K562 (cell line): ENCODE measurements around the gene TMPRSS9. TPM values are rescaled to one million over a fixed set of nuclear protein-coding genes. Genes with fewer than 3 reads are reported as not detected.

Experiments used
- ATAC-seq: fragments of 200-7000 bp; cut with Tn5 transposase; 3 replicates; pipeline ENCODE4 v1.9.1; 2020; ENCODE audit warnings: moderate library complexity
- BruUV-seq: library from RNA; stranded (reverse); fragments of 400-500 nt; replicated peaks from 2 replicates; lab custom pipeline; 2021; lab: Mats Ljungman, UMichigan
- CTCF ChIA-PET: fragments of 300-600 bp; formaldehyde crosslinking; extraction: SDS; loops from one replicate; lab custom pipeline; 2021; ENCODE audit warnings: low intra/inter-chr PET ratio; lab: Yijun Ruan, JAX
- POLR2A ChIA-PET: fragments of 300-600, 350-650 bp; sonication (Branson Sonifier 250); formaldehyde crosslinking; extraction: SDS; loops from one replicate; lab custom pipeline; 2021; ENCODE audit warnings: antibody characterized with exemption, inconsistent platforms; lab: Yijun Ruan, JAX
- DNase-seq, 4 experiments: peaks; one replicate each; pipeline versions ENCODE4 v3.0.0 to v3.0.0-alpha.2; 2011 to 2018; ENCODE audit warnings: low spot score in 3 of 4, mixed read lengths in 3 of 4; ENCODE audit errors: extremely low read depth in 1 of 4
- FAIRE-seq: peaks from 2 replicates; lab custom pipeline; 2011; peaks lifted over from hg19 to GRCh38; lab: Jason Lieb, UNC
- H2AFZ ChIP-seq: 2 replicates; pipeline ENCODE4 v1.6.0; 2011; ENCODE audit warnings: low read depth, low read length, control low read depth, inconsistent platforms
- H3K27ac ChIP-seq: fragments of 200-600 bp; 3 replicates; pipeline ENCODE4 v1.8.0; 2011; ENCODE audit warnings: low read depth, mild to moderate bottlenecking, control low read depth, inconsistent platforms, low read length, moderate library complexity, mixed read lengths; ENCODE audit errors: extremely low read depth
- H3K27me3 ChIP-seq, 2 experiments: fragments of 300-600 bp in 1 of 2; 2 replicates in 1 of 2; 3 replicates in 1 of 2; pipeline versions ENCODE4 v1.6.0 to v1.8.0; 2011; ENCODE audit warnings: inconsistent platforms in 2 of 2, low read length in 2 of 2, mild to moderate bottlenecking in 1 of 2, mixed read lengths in 1 of 2, moderate library complexity in 1 of 2; ENCODE audit not compliant: control insufficient read depth in 2 of 2, insufficient read depth in 2 of 2
- H3K36me3 ChIP-seq: fragments of 300-600 bp; 3 replicates; pipeline ENCODE4 v1.8.0; 2011; ENCODE audit warnings: mild to moderate bottlenecking, low read length, inconsistent platforms; ENCODE audit not compliant: control insufficient read depth, insufficient read depth
- H3K4me1 ChIP-seq, 2 experiments: fragments of 200-600 bp in 1 of 2; replicated peaks in 1 of 2; 2 replicates in 1 of 2; 3 replicates in 1 of 2; pipeline versions ENCODE4 v1.5.1 to v1.8.0; 2011; ENCODE audit warnings: inconsistent platforms in 2 of 2, low read length in 2 of 2, mild to moderate bottlenecking in 1 of 2, mixed read lengths in 1 of 2, moderate library complexity in 1 of 2; ENCODE audit not compliant: control insufficient read depth in 2 of 2, insufficient read depth in 2 of 2
- H3K4me2 ChIP-seq: 2 replicates; pipeline ENCODE4 v1.6.1; 2011; ENCODE audit warnings: low read length, control low read depth, inconsistent platforms, mixed read lengths; ENCODE audit not compliant: insufficient read depth
- H3K4me3 ChIP-seq: fragments of 200-600 bp; sonication (generic), shearing (Covaris generic); 2 replicates; pipeline ENCODE4 v1.5.1; 2016; ENCODE audit warnings: control low read depth, inconsistent platforms
- H3K79me2 ChIP-seq: fragments of 200-600 bp; 3 replicates; pipeline ENCODE4 v1.8.0; 2011; ENCODE audit warnings: low read length, inconsistent platforms; ENCODE audit not compliant: control insufficient read depth, insufficient read depth
- H3K9ac ChIP-seq, 2 experiments: 2 replicates each; pipeline versions ENCODE4 v1.6.0 to v1.6.1; 2011; ENCODE audit warnings: low read depth in 2 of 2, low read length in 2 of 2, control low read depth in 1 of 2, inconsistent platforms in 1 of 2, mild to moderate bottlenecking in 1 of 2, mixed read lengths in 1 of 2; ENCODE audit not compliant: insufficient read depth in 1 of 2
- H3K9me1 ChIP-seq: one replicate; pipeline ENCODE4 v1.6.0; 2011; ENCODE audit warnings: inconsistent platforms, mild to moderate bottlenecking, low read length, moderate library complexity; ENCODE audit not compliant: control insufficient read depth, insufficient read depth
- H3K9me3 ChIP-seq: replicated peaks from 2 replicates; pipeline ENCODE4 v1.5.1; 2011; ENCODE audit warnings: low read depth, low read length, inconsistent platforms; ENCODE audit not compliant: control insufficient read depth, insufficient read depth
- H4K20me1 ChIP-seq: replicated peaks from 2 replicates; pipeline ENCODE4 v1.6.1; 2011; ENCODE audit warnings: low read length, inconsistent platforms, mixed read lengths; ENCODE audit not compliant: control insufficient read depth, insufficient read depth
- ARID1B ChIP-seq: fragments of 450-650 bp; IDR thresholded peaks from 2 replicates; pipeline ENCODE4 v1.6.1; 2016; ENCODE audit warnings: antibody characterized with exemption, mild to moderate bottlenecking, inconsistent platforms
- EP400 ChIP-seq: fragments of 450-650 bp; IDR thresholded peaks from 2 replicates; pipeline ENCODE4 v1.6.1; 2017; ENCODE audit warnings: antibody characterized with exemption, mild to moderate bottlenecking, moderate library complexity
- NR2C1 ChIP-seq, 2 experiments: fragments of 450-650 bp; IDR thresholded peaks; 2 replicates each; pipeline ENCODE4 v1.6.1; 2017; ENCODE audit warnings: mild to moderate bottlenecking in 2 of 2, antibody characterized with exemption in 1 of 2, inconsistent platforms in 1 of 2, missing compliant biosample characterization in 1 of 2, missing genetic modification characterization in 1 of 2
- PHF8 ChIP-seq: fragments of 200-600 bp; sonication (generic); IDR thresholded peaks from 2 replicates; pipeline ENCODE4 v1.6.1; 2012; ENCODE audit warnings: mixed run types, mild to moderate bottlenecking, inconsistent platforms, low read length, moderate library complexity, borderline replicate concordance
- SMAD2 ChIP-seq: fragments of 150-350 bp; IDR thresholded peaks from 2 replicates; pipeline ENCODE4 v1.6.1; 2014; ENCODE audit warnings: low read depth, mild to moderate bottlenecking, low read length
- TOE1 ChIP-seq, 2 experiments: fragments of 450-650 bp in 1 of 2; sonication (generic) in 1 of 2; formaldehyde crosslinking in 1 of 2; IDR thresholded peaks; 2 replicates each; pipeline versions ENCODE4 v1.7.1 to v1.8.0; 2016 to 2022; ENCODE audit warnings: borderline replicate concordance in 2 of 2, mild to moderate bottlenecking in 2 of 2, antibody characterized with exemption in 1 of 2, inconsistent platforms in 1 of 2, low read depth in 1 of 2, missing genetic modification reagents in 1 of 2, moderate library complexity in 1 of 2
- ZBTB7A ChIP-seq: IDR thresholded peaks from 2 replicates; pipeline ENCODE4 v1.6.1; 2011; ENCODE audit warnings: low read depth, mild to moderate bottlenecking, low read length, moderate library complexity, borderline replicate concordance; ENCODE audit not compliant: control insufficient read depth
- ZC3H11A ChIP-seq: IDR thresholded peaks from 2 replicates; pipeline ENCODE4 v1.6.1; 2012; ENCODE audit warnings: low read depth, low read length, improper control_type of control experiment
- ZNF766 ChIP-seq: fragments of 200-800 bp; sonication (Bioruptor generic); conservative IDR thresholded peaks from 2 replicates; pipeline ENCODE4 v1.6.1; 2016; ENCODE audit warnings: missing genetic modification characterization, missing compliant biosample characterization
- WGBS: fragments of 100-300 bp; shearing (Covaris generic); methylation state at CpG from one replicate; pipeline ENCODE4 v1.1.6; 2016; ENCODE audit warnings: low coverage, mixed read lengths; ENCODE audit not compliant: insufficient coverage; ENCODE audit errors: missing lambda C conversion rate; 5-methylcytosine and 5-hydroxymethylcytosine counted together
- in situ Hi-C: fragments of 300-500 bp; cut with MboI; formaldehyde crosslinking; loops from 4 replicates; pipeline ENCODE4 v1.15.0; 2018; ENCODE audit warnings: inconsistent platforms, mixed read lengths
- intact Hi-C: fragments of 100-400 bp; cut with micrococcal nuclease; formaldehyde crosslinking; loops from 2 replicates; pipeline ENCODE4 v1.14.2; 2022
- polyA plus RNA-seq, 8 experiments: library from polyadenylated mRNA; depleted of rRNA in 4 of 8; stranded (reverse) in 5 of 8; unstranded in 3 of 8; fragments of >200 nt; fragmentation: Nextera tagmentation in 2 of 8; fragmentation: Illumina TruSeq in 1 of 8; extraction: Ambion mirVana in 2 of 8; extraction: Trizol in 1 of 8; gene quantifications; 2 replicates each; pipeline versions ENCODE4 v1.2.1 to v1.2.3, GENCODE V29; 2011 to 2014; ENCODE audit warnings: inconsistent platforms in 1 of 8, missing spikeins in 1 of 8
- total RNA-seq, 7 experiments: library from RNA; depleted of rRNA in 6 of 7; stranded (reverse); fragments of >200 nt in 6 of 7; fragmentation: Illumina TruSeq in 2 of 7; extraction: Trizol in 2 of 7; gene quantifications; 2 replicates each; pipeline versions ENCODE4 v1.2.1 to v1.2.3, GENCODE V29; 2011 to 2021; ENCODE audit warnings: low replicate concordance in 1 of 7
- TF ChIP-seq, protein P1 (sequence below), 2 experiments: fragments of 450-650 bp in 1 of 2; sonication (generic) in 1 of 2; formaldehyde crosslinking in 1 of 2; IDR thresholded peaks in 1 of 2; conservative IDR thresholded peaks in 1 of 2; 2 replicates each; pipeline versions ENCODE4 v1.6.1 to v1.8.1; 2016 to 2023; ENCODE audit warnings: mild to moderate bottlenecking in 2 of 2, moderate library complexity in 2 of 2, inconsistent platforms in 1 of 2, missing genetic modification reagents in 1 of 2
- TF ChIP-seq, protein P2 (sequence below): fragments of 450-650 bp; IDR thresholded peaks from 2 replicates; pipeline ENCODE4 v1.6.1; 2016; ENCODE audit warnings: low read depth, mild to moderate bottlenecking, moderate library complexity
- TF ChIP-seq, protein P3 (sequence below): fragments of 450-650 bp; formaldehyde crosslinking; IDR thresholded peaks from 2 replicates; pipeline ENCODE4 v1.4.0; 2020; ENCODE audit warnings: mild to moderate bottlenecking, mixed read lengths
- TF ChIP-seq, protein P4 (sequence below), 2 experiments: IDR thresholded peaks; 2 replicates each; pipeline ENCODE4 v1.6.1; 2011; ENCODE audit warnings: borderline replicate concordance in 1 of 2, control low read depth in 1 of 2, low read depth in 1 of 2, low read length in 1 of 2, mild to moderate bottlenecking in 1 of 2, mixed read lengths in 1 of 2, moderate library complexity in 1 of 2; ENCODE audit not compliant: insufficient read depth in 1 of 2, insufficient read length in 1 of 2, poor library complexity in 1 of 2, severe bottlenecking in 1 of 2; ENCODE audit errors: extremely low read depth in 1 of 2

Gene TMPRSS9
- total and polyA plus RNA-seq, 9 of the 15 experiments (the other 6 are each of a cell fraction or from before 2014, with no cell fraction given), result 0.01 to 0.03 TPM; not detected in 7

DNA sequence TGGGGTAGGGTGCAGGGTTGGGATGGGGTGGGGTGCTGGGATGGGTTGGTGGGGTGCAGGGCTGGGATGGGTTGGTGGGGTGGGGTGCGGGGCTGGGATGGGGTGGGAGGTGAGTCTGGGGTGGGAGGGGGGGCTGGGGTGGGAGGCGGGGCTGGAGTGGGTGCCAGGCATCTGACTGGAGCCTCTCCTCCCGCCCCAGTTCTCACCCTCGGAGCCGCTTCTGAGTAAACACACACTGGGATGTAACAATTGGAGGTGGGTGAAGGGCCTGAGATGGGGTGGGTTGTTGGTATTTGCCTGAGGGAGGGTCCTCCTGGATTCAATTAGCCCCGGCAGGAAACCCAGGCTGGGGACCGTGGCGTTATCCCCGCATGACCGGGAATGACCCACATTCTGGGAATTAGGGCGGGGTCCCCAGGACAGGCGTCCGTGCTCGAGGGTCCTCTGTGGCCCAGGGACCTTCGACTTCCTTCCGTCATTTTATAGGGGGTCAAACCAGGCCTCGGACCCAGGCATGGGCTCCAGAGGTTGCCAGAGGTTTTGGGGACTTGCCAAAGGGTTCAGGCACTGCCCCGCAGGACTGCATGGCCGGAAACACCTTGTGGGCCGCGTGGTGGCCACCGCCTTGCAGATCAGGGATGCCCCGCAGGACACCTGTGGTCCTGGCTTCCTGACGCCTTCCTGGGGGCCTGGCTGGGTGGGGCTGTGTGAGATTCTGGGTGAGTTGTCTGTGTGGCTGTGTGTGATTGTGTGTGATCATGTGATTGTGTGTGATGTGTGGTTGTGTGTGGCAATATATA, 1.4 kb downstream of the TMPRSS9 start:
- intact Hi-C loops (no loop called here), in situ Hi-C loops (no loop called here)
- BruUV-seq, result no TSS peak
- no peaks in the 10 kb centered on the region; the same call in 1 of the 2 replicates for H4K20me1 ChIP-seq
- no peak for DNase-seq
- ChIA-PET POLR2A (no interaction called here), CTCF (no interaction called here)
- no peaks in the 10 kb centered on the region for H3K79me2 ChIP-seq
- no peak overlapping the region for H3K4me2 ChIP-seq
- peak; percentile 48 for FAIRE-seq
- H3K9me3 ChIP-seq, result no peaks in the 10 kb centered on the region; the same call in 1 of the 2 replicates
- H3K9ac ChIP-seq, result 0 out of 4 replicates have a peak overlapping the region, but pooled peaks of 1 of the 2 experiments have one; percentile 6
- peaks cover 17 to 46% of the 10 kb centered on the region in 2 experiments; a peak in 4 of 5 replicates for H3K27me3 ChIP-seq
- H3K36me3 ChIP-seq, result no peaks in the 10 kb centered on the region
- H3K4me1 ChIP-seq, result peaks cover 0 to 31% of the 10 kb centered on the region in 2 experiments; a peak in 3 of 5 replicates
- no peak overlapping the region for H2AFZ ChIP-seq
- H3K9me1 ChIP-seq, result peaks cover 5% of the 10 kb centered on the region
- ATAC-seq, result peak; percentile 38; the same call in 1 of the 3 replicates
- H3K4me3 ChIP-seq, result no peak overlapping the region
- WGBS, result 7% methylated on average over 17 of the region's 24 CpGs
- no peak overlapping the region for H3K27ac ChIP-seq
- TF ChIP-seq TOE1 (IDR thresholded peaks at IDR 0.05; ENCODE audit: borderline replicate concordance), result peak; percentile 32; the same call in 1 of the 2 replicates
- no peak for TF ChIP-seq TOE1 (CRISPR knock-in tag; IDR thresholded peaks at IDR 0.05; ENCODE audit: borderline replicate concordance, low read depth)
- TF ChIP-seq, protein P1, sequence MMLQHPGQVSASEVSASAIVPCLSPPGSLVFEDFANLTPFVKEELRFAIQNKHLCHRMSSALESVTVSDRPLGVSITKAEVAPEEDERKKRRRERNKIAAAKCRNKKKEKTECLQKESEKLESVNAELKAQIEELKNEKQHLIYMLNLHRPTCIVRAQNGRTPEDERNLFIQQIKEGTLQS (IDR thresholded peaks at IDR 0.05), result no peak
- TF ChIP-seq, protein P1 (CRISPR knock-in tag; conservative IDR thresholded peaks at IDR 0.05), result no peak
- TF ChIP-seq PHF8, result no peak
- TF ChIP-seq, protein P2, sequence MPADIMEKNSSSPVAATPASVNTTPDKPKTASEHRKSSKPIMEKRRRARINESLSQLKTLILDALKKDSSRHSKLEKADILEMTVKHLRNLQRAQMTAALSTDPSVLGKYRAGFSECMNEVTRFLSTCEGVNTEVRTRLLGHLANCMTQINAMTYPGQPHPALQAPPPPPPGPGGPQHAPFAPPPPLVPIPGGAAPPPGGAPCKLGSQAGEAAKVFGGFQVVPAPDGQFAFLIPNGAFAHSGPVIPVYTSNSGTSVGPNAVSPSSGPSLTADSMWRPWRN, result no peak
- TF ChIP-seq, protein P3, sequence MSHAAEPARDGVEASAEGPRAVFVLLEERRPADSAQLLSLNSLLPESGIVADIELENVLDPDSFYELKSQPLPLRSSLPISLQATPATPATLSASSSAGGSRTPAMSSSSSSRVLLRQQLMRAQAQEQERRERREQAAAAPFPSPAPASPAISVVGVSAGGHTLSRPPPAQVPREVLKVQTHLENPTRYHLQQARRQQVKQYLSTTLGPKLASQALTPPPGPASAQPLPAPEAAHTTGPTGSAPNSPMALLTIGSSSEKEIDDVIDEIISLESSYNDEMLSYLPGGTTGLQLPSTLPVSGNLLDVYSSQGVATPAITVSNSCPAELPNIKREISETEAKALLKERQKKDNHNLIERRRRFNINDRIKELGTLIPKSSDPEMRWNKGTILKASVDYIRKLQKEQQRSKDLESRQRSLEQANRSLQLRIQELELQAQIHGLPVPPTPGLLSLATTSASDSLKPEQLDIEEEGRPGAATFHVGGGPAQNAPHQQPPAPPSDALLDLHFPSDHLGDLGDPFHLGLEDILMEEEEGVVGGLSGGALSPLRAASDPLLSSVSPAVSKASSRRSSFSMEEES (CRISPR knock-in tag), result 0 out of 2 replicates have a peak, but pooled peaks have one; percentile 5
- TF ChIP-seq ZBTB7A, result peak; percentile 30; the same call in 1 of the 2 replicates
- TF ChIP-seq ARID1B, result no peak
- TF ChIP-seq SMAD2, result no peak
- TF ChIP-seq ZC3H11A, result no peak
- TF ChIP-seq EP400, result peak; percentile 25; the same call in 1 of the 2 replicates
- no peak for TF ChIP-seq ZNF766 (CRISPR knock-in tag)
- TF ChIP-seq NR2C1 (IDR thresholded peaks at IDR 0.05), result 0 out of 2 replicates have a peak, but pooled peaks have one; percentile 4
- no peak for TF ChIP-seq NR2C1 (tag; IDR thresholded peaks at IDR 0.05)
- TF ChIP-seq, protein P4, sequence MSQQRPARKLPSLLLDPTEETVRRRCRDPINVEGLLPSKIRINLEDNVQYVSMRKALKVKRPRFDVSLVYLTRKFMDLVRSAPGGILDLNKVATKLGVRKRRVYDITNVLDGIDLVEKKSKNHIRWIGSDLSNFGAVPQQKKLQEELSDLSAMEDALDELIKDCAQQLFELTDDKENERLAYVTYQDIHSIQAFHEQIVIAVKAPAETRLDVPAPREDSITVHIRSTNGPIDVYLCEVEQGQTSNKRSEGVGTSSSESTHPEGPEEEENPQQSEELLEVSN (IDR thresholded peaks at IDR 0.05; ENCODE audit: borderline replicate concordance in 1 of 2, extremely low read depth in 1 of 2, insufficient read depth in 1 of 2, insufficient read length in 1 of 2, low read depth in 1 of 2, low read length in 1 of 2, poor library complexity in 1 of 2, severe bottlenecking in 1 of 2), result peak in 1 of 2 experiments; percentile 15
